NCI-H446 (cell line): ENCODE results near the gene LSAMP.

Source experiments
- DNase-seq, 2 experiments: peaks; one replicate each; lab custom pipeline; 2025; lab: John Stamatoyannopoulos, UW

LSAMP gene

DNA sequence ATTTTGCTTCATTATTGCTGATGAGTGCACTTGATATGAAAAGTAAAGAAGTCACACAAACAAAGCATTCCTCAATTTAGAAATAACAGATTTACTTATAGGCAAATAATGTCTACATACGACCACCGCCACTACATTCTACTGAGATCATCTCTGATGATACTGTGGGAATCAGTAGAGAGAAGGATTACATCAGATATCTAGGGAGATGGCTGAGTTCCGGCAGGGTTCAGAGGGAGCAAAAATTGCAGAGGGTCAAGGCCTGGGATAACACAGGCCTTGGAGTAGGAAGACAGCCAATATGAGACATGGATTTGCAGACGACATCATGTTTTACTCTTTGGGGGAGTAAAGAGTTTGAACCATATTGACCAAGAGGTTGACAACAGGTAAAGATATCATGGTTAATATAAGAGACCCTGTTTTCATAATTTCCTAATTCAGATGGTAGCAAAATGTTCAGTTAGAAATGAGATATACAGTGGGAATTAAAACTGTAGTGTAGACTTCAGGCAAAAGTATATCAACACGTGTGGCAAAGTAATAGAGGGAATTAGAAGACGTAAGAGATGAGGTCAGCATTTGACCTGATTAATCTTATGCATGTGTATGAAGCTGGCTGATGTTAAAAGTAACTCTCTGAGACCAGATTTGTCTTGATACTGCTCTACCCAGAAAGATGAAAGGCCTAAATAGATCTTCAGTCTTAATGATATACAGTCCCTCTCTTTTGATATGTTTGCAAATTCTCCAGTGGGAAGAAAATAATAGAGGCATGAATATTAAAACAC, 15.6 kb downstream of the LSAMP start:
- no peak for DNase-seq

DNA sequence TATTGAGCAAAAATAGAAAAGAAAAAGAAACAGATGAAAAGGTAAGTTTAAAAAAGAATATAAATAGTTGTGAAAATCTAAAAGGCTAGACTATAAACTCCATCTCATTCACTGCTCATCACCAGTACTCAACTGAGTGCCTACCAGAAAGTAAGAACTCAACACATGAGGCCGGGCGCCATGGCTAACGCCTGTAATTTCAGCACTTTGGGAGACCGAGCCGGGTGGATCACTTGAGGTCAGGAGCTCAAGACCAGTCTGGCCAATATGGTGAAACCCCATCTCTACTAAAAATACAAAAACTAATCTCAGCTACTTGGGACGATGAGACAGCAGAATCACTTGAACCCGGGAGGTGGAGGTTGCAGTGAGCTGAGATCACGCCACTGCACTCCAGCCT, 19.3 kb downstream of the LSAMP start:
- DNase-seq, result no peak

DNA sequence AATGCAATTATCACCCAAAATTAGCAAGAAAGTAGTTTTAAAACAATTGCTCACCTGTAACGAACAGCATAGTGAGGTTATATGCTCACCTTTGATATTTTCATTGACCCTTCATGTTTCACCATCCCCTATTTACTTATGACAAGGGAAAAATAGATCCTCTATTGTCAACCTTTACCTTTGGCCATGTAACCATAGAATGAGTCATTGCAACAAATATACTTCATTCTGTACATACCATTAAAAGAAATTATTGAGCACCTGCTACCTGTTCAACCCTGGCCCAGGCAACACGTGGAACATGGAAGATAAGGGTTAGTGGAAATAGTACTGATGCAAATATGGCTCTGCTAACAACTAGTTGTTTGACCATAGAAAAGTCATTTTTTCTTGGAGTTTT, 20.2 kb downstream of the LSAMP start:
- no peak for DNase-seq

DNA sequence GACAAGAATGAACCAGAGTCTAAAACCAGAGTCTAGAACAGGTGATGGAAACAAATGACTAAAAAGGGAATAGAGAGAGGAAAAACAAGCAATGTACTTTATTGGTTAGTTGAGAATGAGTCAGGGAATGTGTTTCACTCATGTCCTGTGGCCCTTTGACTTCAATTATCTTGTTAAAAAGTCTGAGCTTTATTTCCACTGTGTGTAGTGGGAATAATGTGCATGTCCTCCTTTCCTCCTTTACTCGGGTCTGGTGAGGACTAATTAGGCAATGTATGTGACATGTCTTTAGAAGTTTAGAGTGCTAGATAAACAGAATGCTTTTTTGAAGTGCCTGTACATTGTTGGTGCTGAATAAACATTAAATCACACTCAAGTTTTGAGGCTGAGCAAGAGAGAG, 21.3 kb downstream of the LSAMP start:
- no peak for DNase-seq

DNA sequence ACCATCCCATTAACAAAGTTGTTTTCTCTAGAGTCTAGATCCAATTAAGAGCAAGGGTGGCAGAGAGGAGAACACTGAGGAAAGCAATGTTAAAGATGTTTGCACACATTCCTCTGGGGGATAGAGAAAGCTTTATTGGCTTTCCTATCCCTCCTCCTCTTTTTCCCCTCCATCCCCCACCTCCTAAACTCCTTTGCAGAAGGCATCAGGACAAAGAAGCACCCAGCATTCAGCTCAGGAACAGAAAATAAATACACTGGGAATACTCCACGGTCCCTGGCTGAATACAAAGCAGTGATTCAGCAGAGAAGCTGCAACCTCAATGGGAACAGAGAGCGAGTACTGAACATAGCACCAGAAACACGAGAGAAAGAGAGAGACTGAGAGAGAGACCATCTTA, 21.9 kb downstream of the LSAMP start:
- DNase-seq, result peak; percentile 54 to 65

DNA sequence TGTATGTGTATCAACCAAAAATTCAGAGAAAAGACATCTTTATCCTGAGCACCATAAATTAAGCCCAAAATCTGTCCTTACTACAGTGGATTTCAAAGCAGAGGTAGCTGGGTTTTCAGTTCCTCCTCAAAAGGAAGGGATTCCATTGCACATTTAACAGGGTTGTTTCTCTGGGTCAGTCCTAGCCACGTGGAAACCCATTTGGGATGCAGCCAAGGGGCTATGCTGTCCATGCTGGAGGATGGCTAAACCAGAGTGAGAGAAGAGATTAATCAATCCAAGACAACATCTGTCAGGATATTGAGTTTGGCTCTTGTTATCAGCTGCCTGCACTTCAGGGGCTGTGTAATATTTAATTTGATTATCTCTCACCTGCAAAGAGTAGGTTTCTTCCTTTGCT, 28.1 kb downstream of the LSAMP start:
- DNase-seq, result peak; percentile 35 to 49

DNA sequence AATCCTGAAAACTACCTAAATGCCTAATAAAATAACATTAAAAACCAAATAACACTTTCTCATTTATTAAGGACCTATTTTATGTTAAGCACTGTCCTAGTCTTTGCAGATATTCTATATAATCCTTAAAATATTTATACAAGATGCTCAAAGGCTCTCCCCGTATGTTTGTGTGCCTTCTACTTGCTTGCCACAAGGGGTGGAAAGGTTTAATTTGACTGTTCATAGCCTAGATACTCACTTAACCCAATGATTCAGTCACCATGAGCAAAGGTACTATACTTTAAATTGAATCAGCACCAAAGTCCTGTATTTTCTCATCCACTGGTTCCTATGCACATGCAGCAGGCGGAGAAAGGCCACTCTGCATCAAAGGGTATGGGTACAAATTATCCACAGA, 32.0 kb downstream of the LSAMP start:
- no peak for DNase-seq

DNA sequence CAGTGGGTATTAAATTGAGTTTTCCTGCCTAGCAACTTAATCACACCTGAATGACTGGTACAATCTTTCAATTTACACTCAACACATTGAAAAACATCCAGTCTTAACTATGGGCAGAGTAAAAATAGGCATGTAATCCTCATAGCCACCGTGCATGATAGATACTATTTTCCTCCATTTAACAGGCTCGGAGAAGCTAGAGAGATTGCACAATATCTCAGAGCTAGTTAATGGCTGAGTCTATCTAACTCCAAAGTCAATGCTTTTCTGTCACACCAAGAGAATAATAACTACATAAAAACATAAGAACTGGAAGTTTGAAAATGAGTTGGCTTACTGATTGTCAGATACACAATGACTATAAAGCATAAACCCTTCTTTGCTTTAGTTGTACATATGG, 36.8 kb downstream of the LSAMP start:
- no peak for DNase-seq

DNA sequence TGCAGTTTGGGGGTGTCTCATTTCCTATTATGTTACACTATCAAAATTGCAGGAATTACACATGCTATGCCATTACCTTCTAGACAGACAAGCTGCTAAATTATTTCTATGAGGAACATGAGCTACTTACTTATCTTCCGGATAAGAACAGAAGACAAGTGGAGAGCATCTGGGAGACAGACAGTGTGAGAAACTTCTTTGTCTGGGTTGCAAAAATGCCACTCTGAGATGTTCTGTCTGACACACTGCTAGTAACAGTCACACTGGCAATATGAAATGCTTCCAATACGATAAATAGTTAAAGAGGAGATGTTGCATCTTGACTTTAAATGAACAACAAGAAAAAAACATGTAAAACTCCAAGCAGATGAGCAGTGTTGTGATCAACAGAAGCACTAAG, 40.1 kb downstream of the LSAMP start:
- no peak for DNase-seq

DNA sequence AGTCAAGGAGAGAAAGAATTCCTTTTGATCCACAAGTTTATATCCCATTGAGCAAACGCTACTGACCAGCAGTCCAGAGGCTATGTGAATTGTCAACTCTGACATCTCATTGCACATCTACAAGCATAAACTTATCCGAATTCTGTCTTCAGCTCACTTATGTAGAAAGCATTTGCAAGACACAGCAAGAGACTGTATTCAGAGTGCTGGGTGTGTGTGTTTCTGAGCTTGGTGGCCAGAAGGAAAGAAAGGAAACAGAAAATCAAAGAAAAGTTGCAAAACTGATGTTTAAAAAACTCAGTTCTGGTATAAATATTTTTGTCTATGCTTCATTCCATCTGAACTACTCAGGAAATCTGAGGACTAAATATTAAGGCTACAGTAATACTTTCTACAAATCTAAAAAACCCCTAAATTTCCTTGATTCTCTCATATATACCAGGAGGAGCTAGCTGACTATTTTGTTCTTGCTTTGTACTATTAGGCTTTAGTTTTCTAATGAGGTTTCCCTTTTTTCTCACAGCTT, 45.5 kb downstream of the LSAMP start:
- DNase-seq, result no peak

DNA sequence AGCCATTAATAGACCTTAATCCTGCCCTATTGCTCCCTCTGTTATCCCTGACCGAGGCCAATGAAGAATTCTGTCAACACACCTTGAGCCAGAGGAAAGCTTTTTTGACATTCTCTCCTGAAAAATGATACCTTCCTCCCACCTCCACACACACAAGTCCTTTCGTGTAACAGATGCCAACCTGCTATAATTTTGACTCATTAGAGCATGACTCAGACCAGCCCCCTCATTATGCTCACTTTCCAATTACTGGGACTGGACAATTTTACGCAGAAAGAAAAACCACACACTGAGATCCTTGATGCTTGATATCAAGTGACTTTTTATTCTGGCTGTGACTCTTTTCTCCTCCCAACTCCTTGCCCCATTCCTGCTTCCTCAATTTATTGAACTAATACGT, 50.9 kb downstream of the LSAMP start:
- DNase-seq, result peak; percentile 33 to 71

DNA sequence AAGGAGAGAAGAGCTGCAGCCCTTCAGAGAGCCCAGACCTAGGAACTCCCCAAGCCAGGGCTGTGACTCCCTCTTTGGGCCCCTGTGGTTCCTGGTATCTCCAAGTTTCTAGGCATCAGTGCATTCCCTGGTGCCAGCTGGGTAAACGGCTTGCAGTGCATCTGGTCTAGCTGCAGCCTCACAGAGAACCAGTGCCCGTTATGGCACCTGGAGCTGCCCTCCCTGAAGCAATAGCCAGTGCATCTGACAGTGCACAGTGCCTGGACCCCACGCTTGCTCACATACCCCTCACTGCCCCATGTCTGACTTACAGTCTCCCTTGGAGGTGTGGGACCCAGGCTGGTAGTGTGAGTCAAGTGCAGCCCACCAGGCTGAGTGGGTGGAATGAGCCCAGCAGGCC, 52.1 kb downstream of the LSAMP start:
- DNase-seq, result no peak

DNA sequence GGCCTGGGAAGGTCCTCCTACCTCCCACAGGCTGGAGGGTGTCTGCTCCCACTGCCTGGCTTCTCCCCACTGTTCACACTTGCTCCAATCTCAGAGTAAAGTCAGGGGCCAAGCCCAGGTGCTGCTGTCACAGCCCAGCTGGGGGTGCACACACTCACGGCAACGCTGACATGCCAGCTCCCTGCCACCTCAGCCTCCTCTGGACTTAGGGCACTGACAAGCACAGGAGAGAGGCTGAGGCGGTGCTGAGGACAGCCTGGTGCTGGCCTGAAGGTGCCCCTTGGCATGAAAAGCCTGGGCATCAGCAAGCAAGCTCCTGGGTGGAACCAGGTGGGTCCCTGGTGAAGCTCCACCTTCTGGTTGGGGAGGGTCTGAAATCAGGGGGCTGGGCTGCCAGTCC, 53.0 kb downstream of the LSAMP start:
- no peak for DNase-seq

DNA sequence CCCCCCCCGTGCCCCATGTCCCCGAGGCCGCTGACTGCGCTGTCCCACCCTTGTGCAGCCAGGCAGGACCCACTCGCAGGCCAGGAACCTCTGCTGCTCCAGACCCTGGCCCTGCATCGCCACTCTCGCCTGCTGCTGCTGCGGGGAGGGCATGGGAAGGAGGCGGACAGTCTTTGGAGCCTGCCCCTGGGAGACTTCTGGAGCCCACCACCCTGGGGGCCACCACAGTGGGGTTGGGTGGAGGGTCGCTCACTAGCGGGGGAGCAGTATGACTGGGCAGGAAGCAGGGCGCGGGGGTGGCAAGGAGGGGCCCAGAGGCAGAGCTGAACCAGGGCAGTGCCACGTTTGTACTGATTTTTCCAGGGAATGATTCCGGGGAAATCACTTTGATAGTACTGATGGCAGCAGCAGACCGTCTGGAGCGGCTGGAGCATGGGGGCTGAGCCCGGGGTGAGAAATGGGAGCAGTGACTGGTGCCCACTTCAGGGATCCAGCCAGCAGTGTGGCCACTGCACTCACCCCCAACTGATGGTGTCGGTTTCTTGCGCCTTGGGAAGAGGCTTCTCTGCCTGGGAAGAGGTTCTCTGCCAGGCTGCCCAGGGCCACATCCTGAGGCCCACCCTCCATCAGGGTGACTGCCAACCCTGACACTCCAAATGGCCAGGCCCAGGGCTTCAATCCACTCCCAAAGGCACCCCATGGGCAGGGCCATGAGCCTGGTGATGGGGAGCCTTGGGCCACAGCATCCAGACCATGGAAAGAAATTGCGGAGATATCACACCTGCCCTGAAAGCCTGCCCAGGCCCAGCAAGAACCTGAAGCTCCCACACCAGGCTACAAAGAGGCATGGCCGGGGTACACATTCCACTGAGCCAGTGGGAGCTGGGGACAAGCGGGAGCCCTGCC, 53.7 kb downstream of the LSAMP start:
- DNase-seq, result no peak

DNA sequence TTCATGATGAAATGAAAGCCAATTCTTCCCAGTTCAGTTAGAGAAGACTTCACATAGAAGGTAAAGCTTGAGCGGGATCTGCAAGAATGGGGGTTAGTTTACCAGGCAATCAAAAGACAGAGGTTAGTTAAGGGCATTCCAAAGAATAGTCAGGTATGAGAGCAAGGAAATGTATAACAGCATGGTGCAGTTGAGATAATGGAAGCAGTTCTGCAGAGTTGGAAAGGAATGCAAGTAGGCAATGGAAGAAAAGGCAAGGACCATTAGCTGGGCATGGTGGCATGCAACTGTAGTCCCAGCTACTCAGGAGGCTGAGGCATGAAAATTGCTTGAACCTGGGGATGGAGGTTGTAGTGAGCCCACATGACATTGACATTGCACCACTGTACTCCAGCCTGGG, 55.0 kb downstream of the LSAMP start:
- no peak for DNase-seq

DNA sequence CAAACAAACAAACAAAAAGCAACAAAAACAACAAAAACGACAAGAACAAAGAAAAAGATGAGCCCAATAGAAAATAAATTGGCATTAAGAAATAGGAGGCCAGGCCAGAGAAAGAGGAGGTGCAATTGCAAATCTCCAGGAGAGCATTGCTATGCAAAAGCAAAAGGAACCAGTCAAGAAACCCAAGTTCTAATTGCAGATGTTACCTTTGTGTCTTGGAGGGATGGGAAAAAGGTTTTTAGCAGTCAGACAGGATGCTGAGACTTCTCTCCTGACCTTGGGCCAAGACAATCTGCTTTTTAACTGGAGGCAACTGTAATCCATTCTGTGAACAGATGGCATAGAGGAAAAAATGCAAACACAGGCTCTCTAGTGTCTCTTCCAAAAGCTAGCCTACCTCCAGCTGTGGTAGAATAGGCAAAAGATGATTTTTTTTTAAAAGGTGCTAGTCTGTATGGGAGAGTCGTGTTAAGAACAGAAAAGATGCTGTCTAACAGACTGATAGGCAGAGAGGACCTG, 56.4 kb downstream of the LSAMP start:
- DNase-seq, result peak; percentile 84 to 92

DNA sequence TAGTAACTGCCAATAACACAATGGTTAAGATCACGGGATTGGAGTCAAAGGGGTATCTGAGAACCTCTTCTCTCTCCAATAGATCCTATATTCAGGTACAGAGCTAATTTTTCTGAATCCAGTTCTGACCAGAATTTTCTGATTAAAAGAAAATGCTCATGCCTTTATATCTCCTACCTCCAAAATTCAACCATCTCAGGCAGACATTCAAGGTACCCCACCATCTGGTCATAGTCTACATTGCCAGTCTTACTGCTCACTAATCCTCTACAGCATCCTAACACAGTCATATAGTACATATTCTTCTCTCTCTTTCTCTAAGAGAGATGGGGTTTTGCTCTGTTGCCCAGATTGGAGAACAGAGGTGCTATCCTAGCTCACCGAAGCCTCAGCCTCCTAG, 59.1 kb downstream of the LSAMP start:
- DNase-seq, result peak in 1 of 2 experiments; percentile 27

DNA sequence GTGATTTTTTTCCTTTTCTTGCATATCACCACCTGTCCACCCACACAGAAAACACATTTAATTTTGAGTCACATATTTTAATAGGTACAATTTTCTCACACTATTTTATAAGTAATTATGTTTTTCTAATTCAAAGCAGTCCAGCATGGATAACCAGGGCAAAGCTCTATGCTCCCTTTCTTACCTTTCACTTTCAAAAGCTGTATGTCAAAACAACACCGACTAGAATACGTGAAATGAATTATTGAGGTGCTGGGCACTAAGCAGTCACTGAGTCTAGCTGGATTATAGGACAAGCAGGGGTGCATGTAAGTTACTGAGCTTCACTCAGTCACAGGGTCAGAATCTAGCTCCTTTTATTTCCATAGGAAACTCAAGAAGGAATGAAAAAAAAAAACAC, 60.6 kb downstream of the LSAMP start:
- no peak for DNase-seq

DNA sequence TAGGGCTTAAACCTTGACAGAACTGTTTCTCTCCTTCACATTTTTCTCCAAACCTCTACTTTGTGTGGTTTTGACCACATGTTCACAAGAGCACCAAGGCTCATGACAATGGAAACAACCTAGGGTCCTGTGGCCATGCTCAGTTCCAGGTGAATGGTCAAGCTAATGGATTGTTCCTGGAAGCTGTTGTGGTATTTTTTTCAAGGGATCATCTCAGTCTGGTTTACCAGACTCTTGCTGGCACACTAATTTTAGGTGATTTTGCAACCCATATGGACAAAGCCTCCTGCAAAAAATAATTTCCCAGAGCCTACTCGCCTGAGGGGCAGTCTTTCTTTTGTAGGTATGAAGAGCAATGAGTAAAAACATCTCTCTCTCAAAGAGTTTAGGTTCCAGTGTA, 67.2 kb downstream of the LSAMP start:
- DNase-seq, result peak in 1 of 2 experiments; percentile 18

DNA sequence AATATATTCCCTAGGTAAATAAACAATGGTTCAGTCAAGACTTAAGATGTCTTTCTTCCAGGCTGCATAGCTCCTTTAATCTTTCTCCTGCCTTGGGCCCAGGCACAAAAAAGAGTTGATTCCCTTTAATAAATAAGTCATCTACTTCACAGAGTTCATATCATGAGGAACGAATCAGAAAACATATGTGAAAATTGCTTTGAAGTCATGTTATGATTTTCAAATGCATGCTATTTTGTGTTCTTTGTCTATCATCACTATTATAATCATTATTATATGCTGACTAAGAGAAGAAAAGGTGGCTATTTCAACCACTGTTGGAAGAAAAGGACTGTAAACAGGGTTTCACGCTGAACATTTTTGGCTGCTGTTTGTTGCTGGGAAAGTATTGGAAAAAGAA, 70.4 kb downstream of the LSAMP start:
- DNase-seq, result no peak

DNA sequence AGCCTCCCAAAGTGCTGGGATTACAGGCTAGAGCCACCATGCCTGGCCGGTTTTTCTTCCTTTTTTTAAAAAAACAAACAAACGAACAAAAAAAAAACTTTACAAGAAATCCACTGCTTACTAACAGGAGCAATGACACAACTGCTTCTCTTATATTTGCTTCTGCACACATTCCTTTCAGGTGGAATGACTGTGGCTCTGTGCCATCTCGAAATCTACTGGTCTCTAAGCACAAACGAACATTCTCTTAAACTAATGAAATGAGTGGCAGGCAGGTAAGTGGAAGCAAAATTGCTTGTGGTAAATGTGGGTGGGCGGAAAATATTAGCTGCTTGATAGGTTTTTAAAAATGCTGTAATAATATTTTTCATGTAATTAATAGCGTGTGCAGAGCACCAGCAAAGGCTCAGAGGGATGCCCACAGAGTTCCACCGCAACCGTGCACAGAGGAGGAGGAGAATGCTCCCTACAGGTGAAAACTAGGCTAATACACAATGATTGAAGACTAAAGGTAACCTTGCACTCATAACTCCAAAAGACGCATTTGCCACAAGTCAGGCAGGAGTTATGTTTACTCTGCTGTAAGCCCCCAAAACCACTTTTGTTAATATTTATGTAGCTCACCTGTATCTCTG, 77.4 kb downstream of the LSAMP start:
- no peak for DNase-seq

DNA sequence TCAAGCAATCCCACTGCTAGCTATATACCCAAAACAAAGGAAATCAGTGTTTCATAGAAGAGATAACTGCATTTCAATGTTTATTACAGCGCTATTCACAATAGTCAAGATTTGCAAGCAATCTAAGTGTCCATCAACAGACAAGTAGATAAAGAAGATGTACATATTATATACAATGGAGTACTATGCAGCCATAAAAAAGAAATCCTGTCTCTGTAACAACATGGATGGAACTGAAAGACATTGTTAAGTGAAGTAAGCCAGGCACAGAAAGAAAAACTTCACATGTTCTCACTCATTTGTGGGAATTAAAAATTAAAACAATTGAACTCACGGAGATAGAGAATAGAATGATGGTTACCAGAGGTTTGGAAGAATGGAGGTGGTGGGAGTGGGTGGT, 89.2 kb downstream of the LSAMP start:
- no peak for DNase-seq
